Muscle layer of duodenum (tissue), 2 donors: ENCODE data around the gene GOLGB1.
A peak's percentile ranks its signal among the peaks of the same experiment; 100 is the strongest.

ENCODE experiments used
- H3K27ac ChIP-seq: one replicate; pipeline ENCODE4 v1.7.0; 2013; ENCODE audit warnings: mild to moderate bottlenecking, low read length
- H3K27me3 ChIP-seq: one replicate; pipeline ENCODE4 v1.7.0; 2013; ENCODE audit warnings: low read depth, mild to moderate bottlenecking, control low read depth, low read length
- H3K36me3 ChIP-seq, 2 donors: one replicate each; pipeline ENCODE4 v1.7.0; 2013; ENCODE audit warnings: low read length in 2 of 2, control low read depth in 1 of 2, mild to moderate bottlenecking in 1 of 2; ENCODE audit not compliant: insufficient read depth in 2 of 2, control insufficient read depth in 1 of 2
- H3K4me1 ChIP-seq, 2 donors: one replicate each; pipeline ENCODE4 v1.7.0; 2013; ENCODE audit warnings: low read length in 2 of 2, mild to moderate bottlenecking in 2 of 2, control low read depth in 1 of 2, moderate library complexity in 1 of 2; ENCODE audit not compliant: insufficient read depth in 2 of 2, control insufficient read depth in 1 of 2
- H3K4me3 ChIP-seq, 2 donors: one replicate each; pipeline ENCODE4 v1.7.0; 2013; ENCODE audit warnings: low read length in 2 of 2, low read depth in 1 of 2, mild to moderate bottlenecking in 1 of 2
- H3K9me3 ChIP-seq, 2 donors: one replicate each; pipeline ENCODE4 v1.7.0; 2013; ENCODE audit warnings: low read length in 2 of 2, control low read depth in 1 of 2, mild to moderate bottlenecking in 1 of 2; ENCODE audit not compliant: control insufficient read depth in 1 of 2
- donor health status: healthy.

GOLGB1 gene

DNA sequence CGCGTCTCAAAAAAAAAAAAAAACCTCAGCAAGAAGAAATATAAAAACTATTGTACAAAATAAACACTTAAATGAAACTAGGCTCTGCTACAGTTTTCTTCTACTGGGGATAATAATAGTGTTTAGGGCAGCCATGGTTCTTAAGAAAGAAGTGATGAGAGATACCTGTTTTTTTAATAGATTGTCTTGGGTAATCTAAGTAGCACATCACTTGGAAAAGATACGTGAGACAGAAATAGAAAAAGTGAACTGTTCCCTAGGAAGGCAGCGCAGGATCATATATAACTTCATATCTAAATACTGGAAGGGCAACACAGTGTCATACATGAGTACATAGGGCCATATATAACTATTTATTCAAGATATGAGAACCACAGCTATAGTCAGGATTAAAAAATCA is 11.9 kb downstream of the GOLGB1 start:
- no peak overlapping the region for H3K27ac ChIP-seq

DNA sequence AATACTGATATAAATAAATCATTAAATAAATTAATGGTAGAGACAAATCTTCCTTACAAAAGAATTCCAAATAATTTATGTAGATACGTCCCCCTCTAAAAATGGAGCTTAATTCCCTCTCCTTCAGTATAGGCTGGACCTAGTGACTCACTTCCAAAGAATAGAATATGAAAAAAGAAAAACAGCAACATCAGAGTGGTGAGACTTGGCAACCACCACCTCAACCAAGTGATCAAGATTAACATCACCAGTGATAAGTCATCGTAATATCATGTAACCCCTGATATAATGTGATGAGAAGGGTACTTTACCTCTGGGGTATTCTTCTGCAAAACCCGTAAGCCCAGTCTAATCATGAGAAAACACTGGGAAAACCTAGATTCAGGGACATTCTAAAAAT is 13.4 kb downstream of the GOLGB1 start:
- Histone ChIP-seq H3K27me3 (no peaks in the 10 kb centered on the region), H3K36me3 (no peaks in the 10 kb centered on the region), H3K27ac (no peak overlapping the region), H3K4me3 (no peak overlapping the region), H3K4me1 (peaks cover 0 to 17% of the 10 kb centered on the region in 2 donors), H3K9me3 (no peaks in the 10 kb centered on the region)

More for the DNA sequence above, 11.9 kb downstream of the GOLGB1 start:
- Histone ChIP-seq H3K27me3 (no peaks in the 10 kb centered on the region), H3K9me3 (no peaks in the 10 kb centered on the region), H3K4me3 (no peak overlapping the region), H3K36me3 (no peaks in the 10 kb centered on the region), H3K4me1 (peaks cover 0 to 17% of the 10 kb centered on the region in 2 donors)

DNA sequence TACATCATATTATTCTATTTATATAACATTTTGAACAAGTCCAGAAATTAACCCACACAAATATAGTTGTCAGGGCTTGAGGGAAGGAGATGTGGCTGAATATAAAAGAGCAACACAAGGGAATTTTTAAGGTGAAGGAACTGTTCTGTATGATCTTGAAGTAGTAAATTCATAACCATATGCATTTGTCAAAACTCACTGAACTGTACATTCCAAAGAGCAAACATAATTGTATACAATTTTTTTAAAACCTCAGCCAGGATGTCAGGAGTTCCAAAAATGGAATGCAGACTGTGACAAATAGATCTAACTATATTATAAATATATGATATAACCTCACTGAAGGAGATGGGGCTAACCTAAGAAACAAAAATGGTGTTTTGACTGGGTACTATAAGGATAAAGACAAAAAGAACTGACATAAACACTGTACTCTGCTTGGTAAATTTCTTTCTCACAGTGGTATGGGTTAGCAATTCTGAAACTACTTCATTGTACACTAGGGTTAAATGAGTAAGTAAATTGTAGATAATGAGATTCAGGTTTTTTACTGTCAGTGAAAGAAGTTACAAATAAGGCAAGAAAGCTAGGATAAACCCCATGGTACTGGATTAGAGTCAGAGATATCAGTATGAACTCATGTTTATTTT is 14.4 kb downstream of the GOLGB1 start:
- Histone ChIP-seq H3K27ac (no peak overlapping the region), H3K4me3 (no peak overlapping the region), H3K4me1 (peaks cover 0 to 17% of the 10 kb centered on the region in 2 donors), H3K27me3 (no peaks in the 10 kb centered on the region), H3K36me3 (no peaks in the 10 kb centered on the region), H3K9me3 (no peaks in the 10 kb centered on the region)

DNA sequence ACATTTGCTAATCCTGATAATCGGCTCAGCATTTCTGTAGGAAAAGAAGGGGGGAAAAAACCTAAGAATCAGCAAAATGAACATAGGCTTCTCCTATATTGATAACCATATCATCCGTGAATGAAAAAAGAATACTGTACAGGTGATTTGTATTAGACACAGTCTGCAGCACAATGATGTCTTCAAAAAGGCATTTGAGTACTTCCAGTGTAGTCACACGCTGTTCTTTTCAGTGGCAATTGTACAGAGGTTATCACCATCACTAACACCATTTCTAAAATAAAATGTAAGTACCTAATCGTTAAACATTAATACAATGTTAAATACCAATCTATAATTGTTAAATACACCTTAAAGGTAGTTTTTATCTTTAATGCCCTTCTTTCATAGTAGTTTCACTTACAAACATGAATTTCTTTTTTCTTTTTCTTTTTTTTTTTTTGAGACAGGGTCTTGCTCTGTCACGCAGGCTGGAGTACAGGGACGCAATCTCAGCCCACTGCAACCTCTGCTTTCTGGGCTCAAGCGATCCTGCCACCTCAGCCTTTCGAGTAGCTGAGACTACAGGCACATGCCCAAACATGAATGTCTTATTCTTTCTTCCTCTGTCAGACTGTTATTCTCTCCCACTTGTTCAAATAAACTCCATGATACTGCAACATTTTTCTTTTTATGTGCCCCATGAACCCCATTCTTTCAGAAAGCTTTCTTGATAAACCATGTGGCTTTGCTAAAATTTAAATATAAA is 18.4 kb downstream of the GOLGB1 start:
- peaks cover 0 to 9% of the 10 kb centered on the region in 2 donors for H3K4me1 ChIP-seq
- no peak overlapping the region for H3K4me3 ChIP-seq
- H3K36me3 ChIP-seq, result peaks cover 16 to 24% of the 10 kb centered on the region in 2 donors
- H3K9me3 ChIP-seq, result no peaks in the 10 kb centered on the region
- peak overlapping the region; percentile 19 for H3K27ac ChIP-seq
- H3K27me3 ChIP-seq, result no peaks in the 10 kb centered on the region

DNA sequence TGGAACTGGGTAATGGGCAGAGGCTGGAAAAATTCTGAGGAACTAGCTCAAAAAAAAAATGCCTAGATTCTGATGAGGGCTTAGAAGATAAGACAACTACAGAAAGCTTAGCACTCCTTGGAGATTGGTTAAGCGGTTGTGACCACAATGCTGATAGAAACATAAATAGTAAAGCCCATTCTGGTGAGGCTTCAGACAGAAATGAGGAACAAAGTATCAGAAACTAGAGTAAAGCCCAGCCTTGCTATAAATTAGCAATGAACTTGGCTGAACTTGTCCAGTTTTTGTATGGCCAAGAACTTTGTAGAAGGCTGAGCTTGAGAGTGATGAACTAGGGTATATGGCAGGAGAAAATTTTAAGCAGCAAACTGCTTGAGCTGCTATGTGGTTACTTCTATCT is 25.4 kb downstream of the GOLGB1 start:
- Histone ChIP-seq H3K4me3 (no peak overlapping the region), H3K9me3 (no peaks in the 10 kb centered on the region), H3K4me1 (no peaks in the 10 kb centered on the region), H3K27me3 (no peaks in the 10 kb centered on the region), H3K36me3 (peaks cover 62 to 68% of the 10 kb centered on the region in 2 donors), H3K27ac (no peak overlapping the region)

DNA sequence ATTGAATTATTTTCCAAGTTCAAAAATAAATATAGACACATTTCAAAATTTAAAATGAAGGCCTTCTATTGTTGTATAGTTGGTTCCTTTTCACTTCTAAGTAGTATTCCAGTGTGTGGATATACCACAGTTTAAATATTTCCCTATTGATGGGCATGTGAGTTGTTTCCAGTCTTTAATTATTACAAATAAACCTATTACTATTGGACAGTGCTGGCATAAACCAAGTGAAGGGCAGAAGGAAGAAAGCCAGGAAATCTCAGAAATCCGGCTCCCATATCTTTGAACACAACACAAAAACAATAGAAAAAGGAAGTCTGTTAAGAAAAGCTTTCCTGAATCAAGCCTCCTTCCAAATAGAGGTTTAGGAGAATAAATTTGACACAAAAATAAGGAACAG is 26.1 kb downstream of the GOLGB1 start:
- H3K4me3 ChIP-seq, result no peak overlapping the region
- H3K4me1 ChIP-seq, result no peaks in the 10 kb centered on the region
- peaks cover 59 to 66% of the 10 kb centered on the region in 2 donors for H3K36me3 ChIP-seq
- H3K9me3 ChIP-seq, result no peaks in the 10 kb centered on the region
- H3K27me3 ChIP-seq, result no peaks in the 10 kb centered on the region
- H3K27ac ChIP-seq, result no peak overlapping the region

DNA sequence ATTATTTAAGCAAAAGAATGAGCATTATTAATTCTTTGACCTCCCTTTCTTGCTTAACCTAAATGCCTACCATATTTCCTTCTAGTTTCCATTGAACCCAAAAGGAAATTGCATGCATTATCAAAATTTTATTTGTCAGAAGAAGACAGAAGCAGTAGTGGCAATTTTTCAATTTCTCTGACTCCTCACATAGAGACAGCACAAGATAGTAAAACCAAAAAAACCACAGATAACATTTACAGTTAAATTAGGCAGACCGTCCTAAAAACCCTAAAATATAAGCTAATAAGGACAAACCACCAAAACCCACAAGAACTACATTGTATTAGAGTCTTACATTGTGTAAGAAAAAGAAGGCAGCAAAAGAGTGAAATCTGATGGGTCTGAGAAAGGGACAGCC is 27.1 kb downstream of the GOLGB1 start:
- Histone ChIP-seq H3K27me3 (no peaks in the 10 kb centered on the region), H3K4me1 (no peaks in the 10 kb centered on the region), H3K36me3 (peaks cover 59 to 70% of the 10 kb centered on the region in 2 donors), H3K4me3 (no peak overlapping the region), H3K27ac (no peak overlapping the region), H3K9me3 (no peaks in the 10 kb centered on the region)

DNA sequence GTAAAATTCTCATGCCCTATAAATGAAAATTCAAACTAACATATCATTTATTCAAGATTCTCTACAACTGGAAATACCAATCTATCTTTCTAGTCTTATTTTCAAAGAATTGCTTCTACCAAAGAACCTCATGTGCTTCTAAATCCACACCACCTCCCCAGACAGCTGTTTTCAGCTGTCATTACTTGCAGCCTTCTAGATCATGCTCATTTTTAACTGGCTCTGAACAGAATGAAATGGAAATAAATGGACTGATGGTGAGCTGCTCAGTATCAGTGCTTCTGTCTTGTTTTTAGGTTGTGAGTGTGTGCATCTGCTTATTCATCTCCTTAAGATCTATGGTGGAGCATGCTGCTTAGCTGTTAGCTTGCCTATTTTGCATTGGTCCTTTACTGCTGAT is 29.4 kb downstream of the GOLGB1 start:
- H3K4me1 ChIP-seq, result no peaks in the 10 kb centered on the region
- peaks cover 61 to 85% of the 10 kb centered on the region in 2 donors for H3K36me3 ChIP-seq
- H3K9me3 ChIP-seq, result no peaks in the 10 kb centered on the region
- H3K4me3 ChIP-seq, result no peak overlapping the region
- no peak overlapping the region for H3K27ac ChIP-seq
- no peaks in the 10 kb centered on the region for H3K27me3 ChIP-seq

DNA sequence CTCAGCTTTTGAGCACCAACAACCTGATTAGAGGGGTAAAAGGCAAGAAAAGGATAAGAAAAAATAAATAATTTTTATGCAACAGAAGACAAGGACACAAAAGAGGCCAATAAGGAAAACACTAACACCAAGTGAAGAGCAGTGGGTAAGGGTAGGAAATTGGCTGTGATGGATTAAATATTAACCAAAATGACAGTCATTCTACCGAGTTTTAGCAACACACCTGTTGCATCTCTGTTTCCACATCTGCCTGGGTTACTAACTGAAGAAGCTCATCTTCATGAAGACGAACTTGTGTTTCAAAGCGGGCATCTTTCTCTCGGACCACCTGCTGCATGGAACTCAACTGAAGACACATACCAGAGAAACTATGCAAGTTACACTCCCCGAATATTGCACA is 30.1 kb downstream of the GOLGB1 start:
- no peaks in the 10 kb centered on the region for H3K4me1 ChIP-seq
- H3K36me3 ChIP-seq, result peaks cover 59 to 85% of the 10 kb centered on the region in 2 donors
- H3K27me3 ChIP-seq, result no peaks in the 10 kb centered on the region
- H3K9me3 ChIP-seq, result no peaks in the 10 kb centered on the region
- no peak overlapping the region for H3K4me3 ChIP-seq
- H3K27ac ChIP-seq, result no peak overlapping the region

DNA sequence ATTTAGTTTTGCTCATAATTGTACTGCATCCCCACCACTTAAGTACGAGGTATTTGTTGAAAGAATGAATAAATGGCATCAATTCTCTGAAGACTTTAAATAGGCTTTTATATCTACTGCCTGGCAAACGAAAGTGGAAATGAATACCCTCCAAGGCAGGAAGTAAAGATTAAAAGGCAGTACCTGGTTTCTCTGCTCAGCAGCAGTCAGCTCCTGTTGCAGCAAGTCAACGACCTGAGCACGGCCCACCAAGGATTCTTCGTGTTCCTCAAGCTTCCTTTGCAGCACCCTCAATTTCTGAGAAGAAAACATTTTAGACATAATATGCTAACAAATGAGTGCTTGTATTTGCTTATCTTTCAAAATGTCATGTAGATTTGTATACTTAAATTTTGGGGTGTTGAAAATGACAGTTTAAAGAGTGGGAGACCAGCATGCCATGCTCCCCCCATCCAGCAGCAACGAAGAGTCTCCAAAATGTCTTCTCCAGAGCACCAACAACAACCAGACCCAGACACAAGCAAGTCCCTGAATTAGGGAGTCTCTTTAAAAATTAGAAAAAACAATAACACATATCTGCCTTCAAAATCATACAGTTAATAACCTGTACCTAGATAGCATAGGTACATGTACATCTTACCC is 31.2 kb downstream of the GOLGB1 start:
- no peak overlapping the region for H3K4me3 ChIP-seq
- H3K4me1 ChIP-seq, result no peaks in the 10 kb centered on the region
- no peak overlapping the region for H3K27ac ChIP-seq
- H3K9me3 ChIP-seq, result no peaks in the 10 kb centered on the region
- H3K36me3 ChIP-seq, result peaks cover 62 to 84% of the 10 kb centered on the region in 2 donors
- H3K27me3 ChIP-seq, result no peaks in the 10 kb centered on the region

DNA sequence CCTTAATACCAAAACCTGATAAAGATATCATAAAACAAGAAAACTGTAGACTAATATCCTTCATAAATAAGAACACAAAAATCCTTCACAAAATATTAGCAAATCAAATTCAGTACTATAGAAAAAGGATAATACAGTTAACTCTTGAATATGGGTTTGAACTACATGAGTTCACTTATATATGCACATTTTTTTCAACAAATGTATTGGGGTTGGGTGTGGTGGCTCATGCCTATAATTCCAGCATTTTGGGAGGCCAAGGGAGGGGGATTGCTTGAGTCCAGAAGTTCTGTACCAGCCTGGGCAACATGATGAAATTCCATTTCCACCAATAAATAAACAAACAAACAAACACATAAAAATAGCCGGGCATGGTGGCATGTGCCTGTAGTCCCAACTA is 39.2 kb downstream of the GOLGB1 start:
- H3K27me3 ChIP-seq, result no peaks in the 10 kb centered on the region
- H3K27ac ChIP-seq, result no peak overlapping the region
- H3K4me3 ChIP-seq, result no peak overlapping the region
- no peaks in the 10 kb centered on the region for H3K4me1 ChIP-seq
- H3K36me3 ChIP-seq, result peaks cover 19 to 47% of the 10 kb centered on the region in 2 donors
- peaks cover 0 to 2% of the 10 kb centered on the region in 2 donors for H3K9me3 ChIP-seq
